Parathyroid adenoma (tissue), 2 donors: Measurements from ENCODE around the gene ZNF750.

Experiments used
- H2AFZ ChIP-seq: fragments of 300-600 bp; sonication (generic); one replicate; pipeline ENCODE4 v1.7.0; 2017; ENCODE audit warnings: antibody characterized with exemption, mild to moderate bottlenecking
- H3K27ac ChIP-seq: fragments of 300-600 bp; sonication (generic); one replicate; pipeline ENCODE4 v1.7.0; 2017
- H3K27me3 ChIP-seq: fragments of 300-600 bp; sonication (generic); one replicate; pipeline ENCODE4 v1.7.0; 2017; ENCODE audit warnings: low read length; ENCODE audit not compliant: control insufficient read depth, insufficient read depth
- H3K36me3 ChIP-seq: fragments of 300-600 bp; sonication (generic); one replicate; pipeline ENCODE4 v1.7.0; 2017; ENCODE audit warnings: low read length; ENCODE audit not compliant: control insufficient read depth, insufficient read depth
- H3K4me1 ChIP-seq: fragments of 300-600 bp; sonication (generic); one replicate; pipeline ENCODE4 v1.7.0; 2017; ENCODE audit warnings: control low read depth
- H3K4me2 ChIP-seq: fragments of 300-600 bp; sonication (generic); one replicate; pipeline ENCODE4 v1.7.0; 2017; ENCODE audit warnings: low read length
- H3K4me3 ChIP-seq: fragments of 300-600 bp; sonication (generic); one replicate; pipeline ENCODE4 v1.7.0; 2017; ENCODE audit warnings: low read depth, low read length
- H3K79me2 ChIP-seq: fragments of 300-600 bp; sonication (generic); one replicate; pipeline ENCODE4 v1.7.0; 2017; ENCODE audit warnings: control low read depth
- H3K9ac ChIP-seq: fragments of 300-600 bp; sonication (generic); one replicate; pipeline ENCODE4 v1.7.0; 2017; ENCODE audit warnings: mild to moderate bottlenecking
- H3K9me3 ChIP-seq: fragments of 300-600 bp; sonication (generic); one replicate; pipeline ENCODE4 v1.7.0; 2017; ENCODE audit warnings: low read length; ENCODE audit not compliant: control insufficient read depth
- CTCF ChIP-seq: fragments of 300-600 bp; sonication (generic); IDR thresholded peaks from one replicate; pipeline ENCODE4 v1.7.0; 2017; ENCODE audit warnings: antibody characterized with exemption, mild to moderate bottlenecking
- donor health status: primary hyperparathyroidism.

ZNF750 gene

GRCh38 chr17:82839617-82840292 lies at the start of gene ZNF750:
Gene ZNF750, minus strand, starts transcription at chr17:82840022. Its CDS starts 7,568 bp downstream, at chr17:82832454.
- Histone ChIP-seq H3K4me3 (peak within 1 kb of the TSS; percentile 29), H3K27ac (peak within 1 kb of the TSS; percentile 86)

GRCh38 chr17:82888583-82889495 lies 49.0 kb upstream of the ZNF750 start:
- Histone ChIP-seq H3K79me2 (peaks cover 5% of the 10 kb centered on the region), H3K4me1 (peaks cover 28% of the 10 kb centered on the region)
- TF ChIP-seq CTCF, result no peak

More at GRCh38 chr17:82839617-82840292, at the start of gene ZNF750:
- Histone ChIP-seq H3K4me2 (peak within 1 kb of the TSS; percentile 61), H3K9me3 (no peaks in the 10 kb centered on the region), H2AFZ (peak within 1 kb of the TSS; percentile 77), H3K27me3 (no peaks in the 10 kb centered on the region), H3K79me2 (peaks cover 7% of the 10 kb centered on the region), H3K9ac (no peak within 1 kb of the TSS), H3K4me1 (peaks cover 32% of the 10 kb centered on the region), H3K36me3 (no peaks in the 10 kb centered on the region)
- TF ChIP-seq CTCF, result peak; percentile 35

GRCh38 chr17:82887255-82888164 lies 47.7 kb upstream of the ZNF750 start:
- H3K27ac ChIP-seq, result no peak overlapping the region

More at GRCh38 chr17:82888583-82889495, 49.0 kb upstream of the ZNF750 start:
- no peak overlapping the region for H3K4me3 ChIP-seq
- no peaks in the 10 kb centered on the region for H3K9me3 ChIP-seq
- H3K4me2 ChIP-seq, result no peak overlapping the region
- H3K36me3 ChIP-seq, result no peaks in the 10 kb centered on the region
- no peak overlapping the region for H3K9ac ChIP-seq
- H2AFZ ChIP-seq, result peak overlapping the region; percentile 35
- no peaks in the 10 kb centered on the region for H3K27me3 ChIP-seq
- peak overlapping the region; percentile 77 for H3K27ac ChIP-seq

GRCh38 chr17:82884970-82885353 lies 45.1 kb upstream of the ZNF750 start:
- TF ChIP-seq CTCF, result no peak
- no peak overlapping the region for H3K4me3 ChIP-seq
- H3K27me3 ChIP-seq, result no peaks in the 10 kb centered on the region
- H3K4me2 ChIP-seq, result no peak overlapping the region
- no peak overlapping the region for H2AFZ ChIP-seq
- peaks cover 15% of the 10 kb centered on the region for H3K4me1 ChIP-seq
- no peak overlapping the region for H3K9ac ChIP-seq
- no peak overlapping the region for H3K27ac ChIP-seq
- no peaks in the 10 kb centered on the region for H3K36me3 ChIP-seq
- H3K79me2 ChIP-seq, result peaks cover 28% of the 10 kb centered on the region
- no peaks in the 10 kb centered on the region for H3K9me3 ChIP-seq

More at GRCh38 chr17:82887255-82888164, 47.7 kb upstream of the ZNF750 start:
- no peak for TF ChIP-seq CTCF
- H2AFZ ChIP-seq, result no peak overlapping the region
- H3K9ac ChIP-seq, result no peak overlapping the region
- no peaks in the 10 kb centered on the region for H3K27me3 ChIP-seq
- no peak overlapping the region for H3K4me3 ChIP-seq
- H3K9me3 ChIP-seq, result no peaks in the 10 kb centered on the region
- H3K36me3 ChIP-seq, result no peaks in the 10 kb centered on the region
- peaks cover 5% of the 10 kb centered on the region for H3K79me2 ChIP-seq
- H3K4me2 ChIP-seq, result no peak overlapping the region
- peaks cover 18% of the 10 kb centered on the region for H3K4me1 ChIP-seq
